ENCODE results near the gene AK9.

The AK9 gene

DNA sequence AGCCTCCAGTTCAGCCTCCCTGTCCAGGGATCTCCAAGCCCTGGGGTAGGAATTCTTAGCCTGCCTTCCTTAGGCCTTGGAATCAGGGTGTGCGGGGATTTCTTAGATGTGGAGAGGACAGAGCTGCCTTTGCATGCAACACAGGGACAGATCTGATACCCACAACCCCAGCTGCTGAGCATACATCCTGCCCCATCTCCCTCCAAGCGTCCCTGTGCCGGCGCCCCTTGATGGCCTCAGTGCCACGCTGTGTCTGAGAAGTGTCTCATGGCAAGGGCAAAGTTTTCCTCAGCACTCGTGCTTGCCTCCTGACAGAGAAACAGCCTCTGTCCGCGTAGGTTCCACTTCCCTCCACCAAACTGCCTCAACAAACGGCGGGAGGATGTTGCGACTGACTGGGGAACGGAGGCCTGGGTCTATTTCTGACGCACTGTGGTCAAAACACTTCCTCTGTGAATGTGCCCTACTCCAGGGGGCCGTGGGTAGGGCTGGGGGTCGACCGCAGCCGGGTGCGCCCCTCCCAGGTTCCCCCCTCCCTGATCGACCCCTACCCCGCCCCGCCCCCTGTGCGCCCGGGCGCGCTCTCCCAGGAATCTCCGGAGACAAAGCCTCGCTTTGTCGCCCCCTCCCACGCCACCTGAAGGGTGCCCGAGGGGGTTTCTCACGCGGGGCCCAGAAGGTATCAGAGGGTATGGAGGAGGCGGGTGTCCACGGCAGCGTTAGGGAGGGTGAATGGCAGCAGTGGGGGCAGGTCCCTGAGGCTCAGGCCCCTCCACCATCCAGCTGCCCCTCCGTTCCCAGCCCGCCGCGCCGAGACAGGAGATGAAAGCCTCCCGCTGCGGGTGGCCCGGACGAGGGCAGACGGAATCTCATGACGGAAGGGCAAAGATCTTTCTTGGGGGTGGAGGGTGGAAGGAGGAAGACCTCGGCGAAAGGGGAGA lies 236.2 kb downstream of the AK9 start:
- Mint-ChIP-seq H3K27ac (ENCODE audit: low read depth) (peak overlapping the region; percentile 97), H3K4me1 (peaks cover 60% of the 10 kb centered on the region), H3K9me3 (no peaks in the 10 kb centered on the region), H3K27me3 (no peaks in the 10 kb centered on the region), H3K36me3 (ENCODE audit: insufficient read depth) (peaks cover 12% of the 10 kb centered on the region), H3K4me3 (peak overlapping the region; percentile 99)
- DNase-seq (ENCODE audit: low spot score in 2 of 2) (peak; percentile 59 to 80), ATAC-seq (replicated peaks; ENCODE audit: extremely low read depth, poor library complexity, severe bottlenecking) (peak; percentile 64)

DNA sequence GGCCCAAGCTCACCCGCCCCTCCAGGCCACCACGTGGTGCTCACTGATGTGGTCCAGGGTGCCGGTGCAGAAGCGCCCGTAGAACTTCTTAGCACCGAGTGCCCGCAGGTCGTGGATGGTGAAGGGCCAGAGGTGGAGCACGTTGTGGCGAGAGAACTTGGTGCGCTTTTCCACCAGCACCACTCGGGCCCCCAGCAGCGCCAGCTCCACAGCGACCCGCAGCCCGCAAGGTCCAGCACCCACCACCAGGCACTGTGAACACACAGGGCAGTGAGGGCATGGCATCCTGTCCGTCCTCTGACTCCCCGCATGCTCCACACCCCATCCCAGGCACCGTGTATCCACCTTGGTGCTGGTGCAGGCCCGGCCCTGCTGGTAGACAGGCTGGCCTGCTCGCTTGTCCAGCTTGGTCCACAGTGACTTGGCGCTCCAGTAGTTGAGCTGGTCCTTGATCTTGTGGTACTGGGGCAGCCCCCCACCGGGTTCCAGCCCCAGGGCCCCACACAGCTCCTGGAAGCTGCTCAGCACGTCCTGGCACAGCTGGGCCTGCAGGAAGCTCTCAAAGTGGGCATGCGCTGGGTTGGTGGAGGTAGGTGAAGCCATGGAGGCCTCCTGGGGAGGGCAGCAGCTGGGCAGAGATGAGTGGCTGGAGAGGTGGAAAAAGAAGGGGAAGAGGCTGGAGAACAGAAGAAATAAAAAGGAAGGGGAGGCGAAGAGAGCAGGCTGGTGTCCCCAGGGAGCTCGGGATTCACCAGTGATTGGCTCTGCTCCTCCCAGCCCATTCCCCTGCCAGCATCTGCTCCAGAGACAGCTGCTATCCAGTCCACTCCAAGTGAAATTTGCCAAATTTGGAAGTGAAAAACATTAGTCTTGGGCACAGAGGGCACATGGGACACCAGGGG lies 237.2 kb downstream of the AK9 start:
- Mint-ChIP-seq H3K9me3 (no peaks in the 10 kb centered on the region), H3K4me1 (peaks cover 54% of the 10 kb centered on the region), H3K4me3 (peak overlapping the region; percentile 99), H3K27ac (ENCODE audit: low read depth) (peak overlapping the region; percentile 97), H3K27me3 (no peaks in the 10 kb centered on the region), H3K36me3 (ENCODE audit: insufficient read depth) (peaks cover 15% of the 10 kb centered on the region)
- ATAC-seq (replicated peaks; ENCODE audit: extremely low read depth, poor library complexity, severe bottlenecking) (no peak), DNase-seq (ENCODE audit: low spot score in 2 of 2) (no peak)

DNA sequence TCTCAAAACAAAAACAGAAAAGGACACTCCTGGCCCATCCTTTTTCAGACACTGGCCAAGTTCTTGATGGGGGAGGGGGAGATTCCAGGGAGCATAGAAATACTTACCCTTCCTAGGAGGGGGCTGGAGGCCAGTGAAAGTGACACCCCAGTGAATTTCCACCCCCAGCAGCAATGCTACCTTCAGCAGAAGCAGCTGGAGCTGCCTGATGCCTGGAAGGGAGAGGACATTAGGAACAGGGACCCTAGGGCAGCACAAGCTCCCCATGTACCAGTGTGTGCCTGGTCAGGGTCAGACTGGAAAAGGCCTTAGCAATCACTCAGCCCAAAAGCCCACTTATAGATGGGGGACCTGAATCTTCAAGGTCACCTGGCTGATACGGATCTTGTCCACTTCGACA lies 237.8 kb downstream of the AK9 start:
- H3K9me3 Mint-ChIP-seq = no peaks in the 10 kb centered on the region
- H3K4me3 Mint-ChIP-seq = peak overlapping the region; percentile 4
- DNase-seq (ENCODE audit: low spot score in 2 of 2) (no peak), ATAC-seq (replicated peaks; ENCODE audit: extremely low read depth, poor library complexity, severe bottlenecking) (no peak)
- H3K4me1 Mint-ChIP-seq = peaks cover 56% of the 10 kb centered on the region
- no peak overlapping the region for H3K27ac Mint-ChIP-seq (ENCODE audit: low read depth)
- no peaks in the 10 kb centered on the region for H3K27me3 Mint-ChIP-seq
- peaks cover 18% of the 10 kb centered on the region for H3K36me3 Mint-ChIP-seq (ENCODE audit: insufficient read depth)

DNA sequence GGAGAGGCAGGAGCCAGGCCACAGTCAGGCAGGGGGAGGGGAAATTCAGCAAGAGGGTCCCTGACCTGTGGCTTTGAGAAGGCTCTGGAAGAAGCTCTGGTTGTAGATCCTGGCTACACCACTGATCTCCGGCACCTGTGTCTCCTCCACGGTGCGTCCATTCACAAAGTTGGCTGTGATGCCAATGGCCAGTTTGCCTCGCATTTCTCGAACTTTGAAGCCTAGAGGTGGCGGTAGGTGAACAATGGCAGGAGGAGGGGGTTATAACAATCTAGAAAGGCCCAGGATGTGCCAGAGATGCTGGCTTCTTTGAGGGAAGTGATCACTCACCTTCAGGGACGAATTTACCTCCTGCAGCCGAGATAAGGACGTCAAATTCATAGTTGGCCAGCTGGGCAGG lies 238.8 kb downstream of the AK9 start:
- H3K27ac Mint-ChIP-seq (ENCODE audit: low read depth) = no peak overlapping the region

DNA sequence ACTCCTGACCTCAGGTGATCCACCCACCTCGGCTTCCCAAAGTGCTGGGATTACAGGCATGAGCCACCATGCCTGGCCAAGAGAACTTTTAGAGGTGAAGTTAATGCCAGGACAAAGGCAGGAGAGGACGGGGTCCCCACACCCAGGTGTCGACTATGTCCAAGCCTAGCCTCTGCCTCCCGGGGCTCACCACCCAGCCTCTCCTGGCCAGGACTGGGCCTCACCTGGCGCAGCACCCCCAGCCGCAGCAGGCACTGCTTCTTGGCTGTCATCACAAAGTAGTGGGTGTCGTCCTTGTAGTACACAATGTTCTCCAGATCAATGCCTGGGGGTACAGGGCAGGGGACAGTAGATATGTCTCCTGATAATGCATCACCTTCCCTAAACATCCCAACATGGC lies 239.6 kb downstream of the AK9 start:
- H3K9me3 Mint-ChIP-seq = no peaks in the 10 kb centered on the region
- peaks cover 26% of the 10 kb centered on the region for H3K36me3 Mint-ChIP-seq (ENCODE audit: insufficient read depth)
- H3K4me1 Mint-ChIP-seq = peaks cover 46% of the 10 kb centered on the region
- no peak overlapping the region for H3K27ac Mint-ChIP-seq (ENCODE audit: low read depth)
- no peak for ATAC-seq (replicated peaks; ENCODE audit: extremely low read depth, poor library complexity, severe bottlenecking)
- DNase-seq (ENCODE audit: low spot score in 2 of 2) = no peak
- H3K27me3 Mint-ChIP-seq = no peaks in the 10 kb centered on the region
- no peak overlapping the region for H3K4me3 Mint-ChIP-seq

More for the DNA sequence above, 238.8 kb downstream of the AK9 start:
- DNase-seq (ENCODE audit: low spot score in 2 of 2) (no peak), ATAC-seq (replicated peaks; ENCODE audit: extremely low read depth, poor library complexity, severe bottlenecking) (no peak)
- no peak overlapping the region for H3K4me3 Mint-ChIP-seq
- H3K4me1 Mint-ChIP-seq = peaks cover 54% of the 10 kb centered on the region
- H3K27me3 Mint-ChIP-seq = no peaks in the 10 kb centered on the region
- no peaks in the 10 kb centered on the region for H3K9me3 Mint-ChIP-seq
- peaks cover 21% of the 10 kb centered on the region for H3K36me3 Mint-ChIP-seq (ENCODE audit: insufficient read depth)

DNA sequence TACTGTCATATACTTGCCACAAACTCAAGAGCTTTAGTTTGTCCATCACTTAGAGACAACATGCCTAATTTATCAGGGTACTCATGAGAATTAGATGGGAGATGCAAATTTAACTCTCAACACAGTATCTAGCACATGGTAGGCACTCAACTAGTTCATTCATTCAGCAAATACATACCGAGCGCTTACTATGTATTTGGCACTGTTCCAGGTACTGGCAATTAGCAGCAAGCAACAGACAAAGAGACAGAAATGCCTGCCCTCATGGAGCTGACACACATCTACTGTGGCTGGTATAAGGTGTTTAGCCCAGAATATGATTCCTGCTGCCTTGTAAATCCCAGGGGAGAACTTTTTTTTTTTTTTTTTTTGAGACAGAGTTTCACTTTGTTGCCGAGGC lies 240.2 kb downstream of the AK9 start:
- Mint-ChIP-seq H3K36me3 (ENCODE audit: insufficient read depth) (peaks cover 28% of the 10 kb centered on the region), H3K27me3 (no peaks in the 10 kb centered on the region), H3K9me3 (no peaks in the 10 kb centered on the region), H3K4me1 (peaks cover 46% of the 10 kb centered on the region), H3K4me3 (no peak overlapping the region), H3K27ac (ENCODE audit: low read depth) (no peak overlapping the region)
- ATAC-seq (replicated peaks; ENCODE audit: extremely low read depth, poor library complexity, severe bottlenecking) = no peak
- DNase-seq (ENCODE audit: low spot score in 2 of 2) = no peak

DNA sequence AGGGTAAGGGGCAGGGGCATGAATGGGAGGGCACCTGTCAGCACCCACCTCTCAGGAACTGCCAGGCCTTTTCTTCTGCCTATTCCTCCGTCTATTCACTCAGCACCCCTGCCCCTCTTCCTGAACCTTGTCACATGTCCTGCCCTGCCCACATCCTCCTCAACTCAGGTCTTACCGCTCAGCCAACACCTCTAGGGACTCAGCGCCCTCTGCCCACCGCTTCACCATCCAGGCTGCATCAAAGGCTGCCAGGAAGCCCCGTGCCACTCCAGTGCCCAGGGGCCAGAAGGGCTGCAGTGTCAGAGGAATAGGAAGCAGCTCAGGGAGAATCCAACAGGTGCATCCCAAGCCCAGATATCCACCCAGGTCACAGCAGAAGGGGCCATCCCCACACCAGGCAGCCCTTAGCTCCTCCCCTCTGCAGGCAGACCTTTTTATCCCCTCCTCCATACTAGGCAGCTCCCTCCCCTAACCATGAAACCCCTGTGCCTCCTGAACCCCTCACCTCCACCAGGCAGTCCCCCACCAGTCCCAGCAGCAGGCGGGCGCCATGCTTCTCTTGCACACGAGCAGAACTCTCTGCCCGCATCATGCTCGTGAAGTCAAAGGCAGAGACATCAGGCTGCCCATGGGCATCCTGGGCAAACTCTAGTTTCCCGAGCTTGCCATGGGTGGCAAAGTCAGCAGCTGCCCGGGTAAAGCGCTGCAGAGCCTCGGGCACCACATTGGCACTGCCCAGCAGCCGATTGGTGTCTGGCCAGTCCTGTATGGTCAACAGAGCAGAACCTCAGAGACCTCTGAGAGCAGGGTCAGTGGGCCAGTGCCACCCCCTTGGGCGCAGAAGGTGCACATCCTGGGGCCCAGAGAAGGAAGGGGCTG lies 241.0 kb downstream of the AK9 start:
- no peak for DNase-seq (ENCODE audit: low spot score in 2 of 2)
- H3K4me1 Mint-ChIP-seq = peaks cover 42% of the 10 kb centered on the region
- H3K36me3 Mint-ChIP-seq (ENCODE audit: insufficient read depth) = peaks cover 25% of the 10 kb centered on the region
- H3K27ac Mint-ChIP-seq (ENCODE audit: low read depth) = peak overlapping the region; percentile 8
- H3K9me3 Mint-ChIP-seq = no peaks in the 10 kb centered on the region
- peak overlapping the region; percentile 55 for H3K4me3 Mint-ChIP-seq
- no peaks in the 10 kb centered on the region for H3K27me3 Mint-ChIP-seq
- ATAC-seq (replicated peaks; ENCODE audit: extremely low read depth, poor library complexity, severe bottlenecking) = peak; percentile 45

DNA sequence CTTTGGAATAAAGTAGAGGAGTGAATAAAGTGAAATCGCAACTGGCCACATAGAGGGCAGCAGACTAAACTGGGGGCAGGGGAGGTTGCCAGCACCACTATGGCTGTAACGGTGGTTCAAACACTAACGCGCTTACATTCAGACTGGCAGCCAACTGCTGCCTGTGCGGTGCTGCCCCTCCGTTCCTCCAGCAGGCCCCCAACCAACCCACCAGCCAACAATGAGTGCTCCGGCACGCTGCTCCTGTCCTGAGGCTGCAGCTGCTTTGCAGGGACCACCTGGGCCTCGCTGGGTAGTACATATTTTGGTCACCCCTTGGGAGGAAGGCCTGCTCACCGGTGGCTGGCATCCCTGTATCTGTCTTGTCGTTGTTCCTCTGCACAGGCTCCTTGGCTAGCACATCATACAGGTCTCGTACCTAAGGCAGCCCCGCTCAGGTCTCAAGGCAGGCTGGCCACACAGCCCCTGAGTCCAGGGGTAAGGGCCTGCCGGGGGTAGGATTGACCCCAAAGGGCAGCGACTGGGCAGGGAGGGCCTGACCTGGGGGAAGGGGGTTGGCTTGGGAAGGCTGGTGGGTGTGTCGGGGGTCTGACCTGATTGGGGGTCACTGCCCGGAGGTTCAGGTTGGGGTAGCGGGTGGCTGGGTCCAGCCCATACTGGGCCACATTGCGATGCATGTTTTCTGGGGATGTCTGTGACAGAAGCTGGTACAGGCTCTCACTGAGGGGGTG lies 241.8 kb downstream of the AK9 start:
- no peak for ATAC-seq (replicated peaks; ENCODE audit: extremely low read depth, poor library complexity, severe bottlenecking)
- Mint-ChIP-seq H3K9me3 (no peaks in the 10 kb centered on the region), H3K36me3 (ENCODE audit: insufficient read depth) (peaks cover 20% of the 10 kb centered on the region), H3K4me1 (peaks cover 34% of the 10 kb centered on the region), H3K27ac (ENCODE audit: low read depth) (peak overlapping the region; percentile 8), H3K27me3 (no peaks in the 10 kb centered on the region), H3K4me3 (peak overlapping the region; percentile 55)
- no peak for DNase-seq (ENCODE audit: low spot score in 2 of 2)

DNA sequence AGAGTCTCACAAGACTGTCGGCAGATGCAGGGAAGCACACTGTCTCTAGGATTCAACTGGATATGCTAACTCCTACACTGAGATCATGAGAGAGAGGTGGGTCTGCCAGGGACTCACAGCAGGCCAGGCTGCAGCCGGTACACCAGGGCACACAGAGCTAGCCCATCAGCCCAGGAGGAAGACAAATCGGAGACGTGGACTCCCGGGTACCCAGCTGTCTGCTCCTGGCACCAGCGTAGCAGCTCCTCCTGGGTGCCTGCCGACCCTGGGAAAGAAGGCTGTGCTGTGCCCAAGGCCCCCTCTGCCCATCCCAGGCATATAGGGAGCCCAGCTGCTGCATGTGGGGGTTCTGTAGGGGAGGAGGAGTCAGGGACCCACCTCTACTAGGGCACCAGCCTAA lies 242.4 kb downstream of the AK9 start:
- peaks cover 29% of the 10 kb centered on the region for H3K4me1 Mint-ChIP-seq
- peak overlapping the region; percentile 21 for H3K4me3 Mint-ChIP-seq

DNA sequence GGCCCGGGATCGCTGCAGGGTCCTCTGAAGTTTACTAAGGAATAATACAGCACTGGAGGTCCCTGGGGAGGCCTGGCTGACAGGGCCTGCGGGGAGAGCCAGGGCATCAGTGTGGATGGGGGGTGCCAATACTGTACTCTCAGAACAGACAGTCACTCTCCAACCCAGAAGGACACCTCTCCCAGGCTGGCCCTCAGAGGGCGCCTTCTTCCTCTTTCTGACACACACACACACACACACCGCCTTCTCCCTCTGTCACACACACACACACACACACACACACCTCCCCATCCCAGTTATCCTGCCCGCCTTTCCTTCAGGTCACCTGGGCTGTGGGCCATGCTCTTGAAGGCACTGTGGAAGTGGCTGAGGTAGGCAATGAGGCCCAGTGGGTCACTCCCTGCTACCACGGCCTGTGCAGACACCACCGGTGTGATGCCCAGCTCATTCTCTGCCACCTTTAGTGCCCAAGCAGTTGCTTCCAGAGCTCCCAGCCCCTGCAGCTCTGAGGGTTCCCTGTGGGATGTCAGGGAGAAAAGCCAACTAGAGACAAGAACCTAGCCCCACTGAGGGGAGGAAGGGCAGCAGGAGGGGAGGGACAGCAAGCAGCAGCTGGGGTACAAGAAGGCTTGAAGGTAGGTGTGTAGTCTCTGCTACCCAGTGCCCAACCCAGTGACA lies 243.0 kb downstream of the AK9 start:
- DNase-seq (ENCODE audit: low spot score in 2 of 2) = no peak
- no peak for ATAC-seq (replicated peaks; ENCODE audit: extremely low read depth, poor library complexity, severe bottlenecking)

More for the DNA sequence above, 242.4 kb downstream of the AK9 start:
- peaks cover 19% of the 10 kb centered on the region for H3K36me3 Mint-ChIP-seq (ENCODE audit: insufficient read depth)
- no peak for ATAC-seq (replicated peaks; ENCODE audit: extremely low read depth, poor library complexity, severe bottlenecking)
- no peaks in the 10 kb centered on the region for H3K27me3 Mint-ChIP-seq
- DNase-seq (ENCODE audit: low spot score in 2 of 2) = no peak
- no peaks in the 10 kb centered on the region for H3K9me3 Mint-ChIP-seq
- no peak overlapping the region for H3K27ac Mint-ChIP-seq (ENCODE audit: low read depth)

DNA sequence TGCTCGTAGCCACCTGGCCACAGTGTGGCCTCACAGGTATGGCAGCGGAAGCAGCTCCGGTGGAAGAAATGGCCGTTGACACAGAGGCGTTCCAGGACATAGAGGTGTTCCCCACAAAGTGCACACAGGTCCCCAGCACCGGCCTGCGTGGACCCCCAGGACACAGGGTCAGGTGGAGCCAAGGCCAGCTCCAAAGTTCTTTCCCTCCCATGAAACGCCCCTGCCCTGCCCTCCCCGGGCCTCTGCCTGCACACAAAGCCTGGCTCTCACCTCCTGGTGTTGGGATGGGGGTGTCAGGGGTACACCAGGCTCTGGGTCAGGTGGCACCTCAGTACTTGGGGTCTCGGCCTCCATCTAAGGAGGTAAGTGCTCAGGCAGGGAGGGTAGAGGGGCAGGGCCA lies 243.9 kb downstream of the AK9 start:
- H3K27me3 Mint-ChIP-seq = no peaks in the 10 kb centered on the region
- ATAC-seq (replicated peaks; ENCODE audit: extremely low read depth, poor library complexity, severe bottlenecking) (no peak), DNase-seq (ENCODE audit: low spot score in 2 of 2) (no peak)
- H3K27ac Mint-ChIP-seq (ENCODE audit: low read depth) = no peak overlapping the region
- H3K36me3 Mint-ChIP-seq (ENCODE audit: insufficient read depth) = peaks cover 19% of the 10 kb centered on the region
- H3K9me3 Mint-ChIP-seq = no peaks in the 10 kb centered on the region
- H3K4me1 Mint-ChIP-seq = peaks cover 45% of the 10 kb centered on the region
- no peak overlapping the region for H3K4me3 Mint-ChIP-seq

More for the DNA sequence above, 243.0 kb downstream of the AK9 start:
- H3K9me3 Mint-ChIP-seq = no peaks in the 10 kb centered on the region
- H3K27ac Mint-ChIP-seq (ENCODE audit: low read depth) = no peak overlapping the region
- peaks cover 35% of the 10 kb centered on the region for H3K4me1 Mint-ChIP-seq
- H3K27me3 Mint-ChIP-seq = no peaks in the 10 kb centered on the region
- peak overlapping the region; percentile 21 for H3K4me3 Mint-ChIP-seq
- peaks cover 19% of the 10 kb centered on the region for H3K36me3 Mint-ChIP-seq (ENCODE audit: insufficient read depth)
